ENCODE results near the gene SLC52A1. TPM values are rescaled to one million over a fixed set of nuclear protein-coding genes. Genes with fewer than 3 reads are reported as not detected.
A peak's percentile ranks its signal among the peaks of the same experiment; 100 is the strongest.

SLC52A1 gene
- total RNA-seq, 1 experiment from 2014 or later: 1.1 TPM

DNA sequence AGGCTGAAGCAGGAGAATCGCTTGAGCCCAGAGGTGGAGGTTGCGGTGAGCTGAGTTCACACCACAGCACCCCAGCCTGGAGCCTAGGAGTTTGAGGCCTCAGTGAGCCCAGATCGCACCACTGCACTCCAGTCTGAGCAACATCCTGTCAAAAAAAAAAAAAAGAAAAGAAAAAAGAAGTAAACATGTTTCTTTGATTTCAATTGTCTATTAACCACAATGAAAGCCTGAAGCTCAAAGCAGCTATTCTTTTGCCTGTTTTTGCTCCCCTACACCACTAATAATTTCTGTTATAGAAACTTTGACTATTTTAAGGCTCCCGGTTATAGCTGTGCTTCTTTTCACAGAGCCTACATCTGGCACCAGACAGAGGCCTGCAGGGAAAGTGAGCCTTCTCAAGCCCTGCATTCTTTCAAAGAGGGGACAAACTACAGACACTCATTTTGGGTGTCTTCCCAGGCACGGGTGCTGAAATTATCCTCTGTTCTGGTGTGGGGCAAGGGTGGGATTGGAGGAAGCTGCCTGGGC lies 14.2 kb upstream of the SLC52A1 start:
- Mint-ChIP-seq H3K4me3 (no peak overlapping the region), H3K27me3 (ENCODE audit: low read depth) (no peaks in the 10 kb centered on the region), H3K4me1 (no peaks in the 10 kb centered on the region), H3K9me3 (no peaks in the 10 kb centered on the region), H3K27ac (peak overlapping the region; percentile 39; the same call in 1 of the 2 replicates), H3K36me3 (no peaks in the 10 kb centered on the region)
- POLR2A ChIA-PET: interaction anchor here (0.5 kb wide), 1 partner anchor 11 kb away, joined by 6 read pairs; no protein-coding TSS in a partner anchor
- CTCF ChIA-PET: interaction anchor here (0.6 to 1.9 kb wide), 4 partner anchors 13 to 140 kb away, joined by 3 to 6 read pairs (median 4); partner anchors contain the start of gene CAMTA2
- TF ChIP-seq CBFB (CRISPR knock-in tag; IDR thresholded peaks at IDR 0.05; ENCODE audit: low read depth): no peak
- TF ChIP-seq ETV6 (CRISPR knock-in tag; IDR thresholded peaks at IDR 0.05): no peak
- TF ChIP-seq ZNF232 (CRISPR knock-in tag; IDR thresholded peaks at IDR 0.05): no peak
- TF ChIP-seq, protein P1, sequence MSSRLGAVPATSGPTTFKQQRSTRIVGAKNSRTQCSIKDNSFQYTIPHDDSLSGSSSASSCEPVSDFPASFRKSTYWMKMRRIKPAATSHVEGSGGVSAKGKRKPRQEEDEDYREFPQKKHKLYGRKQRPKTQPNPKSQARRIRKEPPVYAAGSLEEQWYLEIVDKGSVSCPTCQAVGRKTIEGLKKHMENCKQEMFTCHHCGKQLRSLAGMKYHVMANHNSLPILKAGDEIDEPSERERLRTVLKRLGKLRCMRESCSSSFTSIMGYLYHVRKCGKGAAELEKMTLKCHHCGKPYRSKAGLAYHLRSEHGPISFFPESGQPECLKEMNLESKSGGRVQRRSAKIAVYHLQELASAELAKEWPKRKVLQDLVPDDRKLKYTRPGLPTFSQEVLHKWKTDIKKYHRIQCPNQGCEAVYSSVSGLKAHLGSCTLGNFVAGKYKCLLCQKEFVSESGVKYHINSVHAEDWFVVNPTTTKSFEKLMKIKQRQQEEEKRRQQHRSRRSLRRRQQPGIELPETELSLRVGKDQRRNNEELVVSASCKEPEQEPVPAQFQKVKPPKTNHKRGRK (CRISPR knock-in tag; IDR thresholded peaks at IDR 0.05; ENCODE audit: borderline replicate concordance): no peak
- TF ChIP-seq, protein P2, sequence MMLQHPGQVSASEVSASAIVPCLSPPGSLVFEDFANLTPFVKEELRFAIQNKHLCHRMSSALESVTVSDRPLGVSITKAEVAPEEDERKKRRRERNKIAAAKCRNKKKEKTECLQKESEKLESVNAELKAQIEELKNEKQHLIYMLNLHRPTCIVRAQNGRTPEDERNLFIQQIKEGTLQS (CRISPR knock-in tag; conservative IDR thresholded peaks at IDR 0.05): no peak
- TF ChIP-seq, protein P3, sequence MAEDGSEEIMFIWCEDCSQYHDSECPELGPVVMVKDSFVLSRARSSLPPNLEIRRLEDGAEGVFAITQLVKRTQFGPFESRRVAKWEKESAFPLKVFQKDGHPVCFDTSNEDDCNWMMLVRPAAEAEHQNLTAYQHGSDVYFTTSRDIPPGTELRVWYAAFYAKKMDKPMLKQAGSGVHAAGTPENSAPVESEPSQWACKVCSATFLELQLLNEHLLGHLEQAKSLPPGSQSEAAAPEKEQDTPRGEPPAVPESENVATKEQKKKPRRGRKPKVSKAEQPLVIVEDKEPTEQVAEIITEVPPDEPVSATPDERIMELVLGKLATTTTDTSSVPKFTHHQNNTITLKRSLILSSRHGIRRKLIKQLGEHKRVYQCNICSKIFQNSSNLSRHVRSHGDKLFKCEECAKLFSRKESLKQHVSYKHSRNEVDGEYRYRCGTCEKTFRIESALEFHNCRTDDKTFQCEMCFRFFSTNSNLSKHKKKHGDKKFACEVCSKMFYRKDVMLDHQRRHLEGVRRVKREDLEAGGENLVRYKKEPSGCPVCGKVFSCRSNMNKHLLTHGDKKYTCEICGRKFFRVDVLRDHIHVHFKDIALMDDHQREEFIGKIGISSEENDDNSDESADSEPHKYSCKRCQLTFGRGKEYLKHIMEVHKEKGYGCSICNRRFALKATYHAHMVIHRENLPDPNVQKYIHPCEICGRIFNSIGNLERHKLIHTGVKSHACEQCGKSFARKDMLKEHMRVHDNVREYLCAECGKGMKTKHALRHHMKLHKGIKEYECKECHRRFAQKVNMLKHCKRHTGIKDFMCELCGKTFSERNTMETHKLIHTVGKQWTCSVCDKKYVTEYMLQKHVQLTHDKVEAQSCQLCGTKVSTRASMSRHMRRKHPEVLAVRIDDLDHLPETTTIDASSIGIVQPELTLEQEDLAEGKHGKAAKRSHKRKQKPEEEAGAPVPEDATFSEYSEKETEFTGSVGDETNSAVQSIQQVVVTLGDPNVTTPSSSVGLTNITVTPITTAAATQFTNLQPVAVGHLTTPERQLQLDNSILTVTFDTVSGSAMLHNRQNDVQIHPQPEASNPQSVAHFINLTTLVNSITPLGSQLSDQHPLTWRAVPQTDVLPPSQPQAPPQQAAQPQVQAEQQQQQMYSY (CRISPR knock-in tag; IDR thresholded peaks at IDR 0.05): no peak
- TF ChIP-seq, protein P4, sequence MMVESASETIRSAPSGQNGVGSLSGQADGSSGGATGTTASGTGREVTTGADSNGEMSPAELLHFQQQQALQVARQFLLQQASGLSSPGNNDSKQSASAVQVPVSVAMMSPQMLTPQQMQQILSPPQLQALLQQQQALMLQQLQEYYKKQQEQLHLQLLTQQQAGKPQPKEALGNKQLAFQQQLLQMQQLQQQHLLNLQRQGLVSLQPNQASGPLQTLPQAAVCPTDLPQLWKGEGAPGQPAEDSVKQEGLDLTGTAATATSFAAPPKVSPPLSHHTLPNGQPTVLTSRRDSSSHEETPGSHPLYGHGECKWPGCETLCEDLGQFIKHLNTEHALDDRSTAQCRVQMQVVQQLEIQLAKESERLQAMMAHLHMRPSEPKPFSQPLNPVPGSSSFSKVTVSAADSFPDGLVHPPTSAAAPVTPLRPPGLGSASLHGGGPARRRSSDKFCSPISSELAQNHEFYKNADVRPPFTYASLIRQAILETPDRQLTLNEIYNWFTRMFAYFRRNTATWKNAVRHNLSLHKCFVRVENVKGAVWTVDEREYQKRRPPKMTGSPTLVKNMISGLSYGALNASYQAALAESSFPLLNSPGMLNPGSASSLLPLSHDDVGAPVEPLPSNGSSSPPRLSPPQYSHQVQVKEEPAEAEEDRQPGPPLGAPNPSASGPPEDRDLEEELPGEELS (CRISPR knock-in tag; IDR thresholded peaks at IDR 0.05): no peak
- TF ChIP-seq ZNF263 (CRISPR knock-in tag; IDR thresholded peaks at IDR 0.05; ENCODE audit: low read depth): no peak
- no peak for TF ChIP-seq ZNF317 (CRISPR knock-in tag; IDR thresholded peaks at IDR 0.05; ENCODE audit: borderline replicate concordance, low read depth)
- TF ChIP-seq, protein P5, sequence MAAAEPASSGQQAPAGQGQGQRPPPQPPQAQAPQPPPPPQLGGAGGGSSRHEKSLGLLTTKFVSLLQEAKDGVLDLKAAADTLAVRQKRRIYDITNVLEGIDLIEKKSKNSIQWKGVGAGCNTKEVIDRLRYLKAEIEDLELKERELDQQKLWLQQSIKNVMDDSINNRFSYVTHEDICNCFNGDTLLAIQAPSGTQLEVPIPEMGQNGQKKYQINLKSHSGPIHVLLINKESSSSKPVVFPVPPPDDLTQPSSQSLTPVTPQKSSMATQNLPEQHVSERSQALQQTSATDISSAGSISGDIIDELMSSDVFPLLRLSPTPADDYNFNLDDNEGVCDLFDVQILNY (CRISPR knock-in tag; IDR thresholded peaks at IDR 0.05): no peak
- no peak for TF ChIP-seq ZNF138 (CRISPR knock-in tag; conservative IDR thresholded peaks at IDR 0.05)
- TF ChIP-seq, protein P6, sequence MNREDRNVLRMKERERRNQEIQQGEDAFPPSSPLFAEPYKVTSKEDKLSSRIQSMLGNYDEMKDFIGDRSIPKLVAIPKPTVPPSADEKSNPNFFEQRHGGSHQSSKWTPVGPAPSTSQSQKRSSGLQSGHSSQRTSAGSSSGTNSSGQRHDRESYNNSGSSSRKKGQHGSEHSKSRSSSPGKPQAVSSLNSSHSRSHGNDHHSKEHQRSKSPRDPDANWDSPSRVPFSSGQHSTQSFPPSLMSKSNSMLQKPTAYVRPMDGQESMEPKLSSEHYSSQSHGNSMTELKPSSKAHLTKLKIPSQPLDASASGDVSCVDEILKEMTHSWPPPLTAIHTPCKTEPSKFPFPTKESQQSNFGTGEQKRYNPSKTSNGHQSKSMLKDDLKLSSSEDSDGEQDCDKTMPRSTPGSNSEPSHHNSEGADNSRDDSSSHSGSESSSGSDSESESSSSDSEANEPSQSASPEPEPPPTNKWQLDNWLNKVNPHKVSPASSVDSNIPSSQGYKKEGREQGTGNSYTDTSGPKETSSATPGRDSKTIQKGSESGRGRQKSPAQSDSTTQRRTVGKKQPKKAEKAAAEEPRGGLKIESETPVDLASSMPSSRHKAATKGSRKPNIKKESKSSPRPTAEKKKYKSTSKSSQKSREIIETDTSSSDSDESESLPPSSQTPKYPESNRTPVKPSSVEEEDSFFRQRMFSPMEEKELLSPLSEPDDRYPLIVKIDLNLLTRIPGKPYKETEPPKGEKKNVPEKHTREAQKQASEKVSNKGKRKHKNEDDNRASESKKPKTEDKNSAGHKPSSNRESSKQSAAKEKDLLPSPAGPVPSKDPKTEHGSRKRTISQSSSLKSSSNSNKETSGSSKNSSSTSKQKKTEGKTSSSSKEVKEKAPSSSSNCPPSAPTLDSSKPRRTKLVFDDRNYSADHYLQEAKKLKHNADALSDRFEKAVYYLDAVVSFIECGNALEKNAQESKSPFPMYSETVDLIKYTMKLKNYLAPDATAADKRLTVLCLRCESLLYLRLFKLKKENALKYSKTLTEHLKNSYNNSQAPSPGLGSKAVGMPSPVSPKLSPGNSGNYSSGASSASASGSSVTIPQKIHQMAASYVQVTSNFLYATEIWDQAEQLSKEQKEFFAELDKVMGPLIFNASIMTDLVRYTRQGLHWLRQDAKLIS (CRISPR knock-in tag; IDR thresholded peaks at IDR 0.05; ENCODE audit: borderline replicate concordance): no peak
- ATAC-seq (no peak), DNase-seq (ENCODE audit: low spot score) (no peak)

Measured in WTC11 (cell line).